GM19023 (cell line): ENCODE measurements around the gene EP400.
"Not testable (repeated sequence)": the region's sequence is repeated elsewhere in the genome, so short reads cannot be mapped to it uniquely, and the experiment has no call there.

Source experiments
- ATAC-seq: cut with Tn5 transposase; IDR thresholded peaks from one replicate; pipeline ENCODE4 v1.9.1; 2021; ENCODE audit warnings: mild to moderate bottlenecking, moderate library complexity; ENCODE audit not compliant: unreplicated experiment

The EP400 gene

DNA sequence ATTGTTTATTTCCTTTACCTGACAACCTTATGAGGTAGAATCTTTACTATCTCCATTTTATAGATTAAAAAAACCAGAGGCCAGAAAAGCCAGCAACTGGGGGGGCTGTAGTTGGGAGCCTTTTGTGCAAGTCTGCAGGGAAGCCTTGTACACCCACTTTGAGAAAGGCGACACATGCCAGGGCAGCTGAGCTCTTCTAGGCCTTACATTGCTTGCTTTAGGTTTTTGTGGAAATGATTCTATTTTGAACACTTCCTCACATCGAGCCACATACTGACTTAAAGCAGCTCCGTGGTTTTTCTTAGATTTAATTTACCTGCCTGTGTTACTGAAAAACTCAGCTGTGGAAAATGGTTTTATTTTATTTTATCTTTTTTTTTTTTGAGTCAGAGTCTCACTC, 34.6 kb downstream of the EP400 start:
- ATAC-seq: no peak

DNA sequence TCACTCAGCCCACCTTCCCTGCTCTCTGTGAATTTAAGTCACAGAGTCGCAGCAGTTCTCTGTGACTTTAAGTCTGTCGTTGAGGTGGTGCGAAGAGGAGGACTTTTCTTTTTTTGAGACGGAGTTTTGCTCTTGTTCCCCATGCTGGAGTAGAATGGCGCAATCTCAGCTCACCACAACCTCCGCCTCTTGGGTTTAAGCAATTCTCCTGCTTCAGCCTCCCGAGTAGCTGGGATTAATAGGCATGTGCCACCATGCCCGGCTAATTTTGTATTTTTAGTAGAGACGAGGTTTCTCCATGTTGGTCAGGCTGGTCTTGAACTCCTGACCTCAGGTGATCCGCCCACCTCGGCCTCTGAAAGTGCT, 35.8 kb downstream of the EP400 start:
- not testable (repeated sequence) for ATAC-seq

DNA sequence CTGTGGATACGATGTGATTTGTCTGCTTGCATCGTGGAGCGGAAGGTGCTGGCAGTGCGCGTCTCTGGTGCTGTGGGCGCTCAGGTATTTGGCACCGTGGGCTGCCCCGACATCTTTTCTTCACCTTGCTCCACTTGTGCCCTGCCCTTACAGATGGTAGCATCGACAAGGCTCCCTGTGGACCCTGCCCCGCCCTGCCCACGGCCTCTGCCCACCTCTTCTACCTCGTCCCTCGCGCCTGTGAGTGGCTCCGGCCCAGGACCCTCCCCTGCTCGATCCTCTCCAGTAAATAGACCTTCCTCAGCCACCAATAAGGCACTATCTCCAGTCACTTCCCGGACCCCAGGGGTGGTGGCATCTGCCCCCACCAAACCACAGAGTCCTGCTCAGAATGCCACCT, 36.6 kb downstream of the EP400 start:
- ATAC-seq: no peak

DNA sequence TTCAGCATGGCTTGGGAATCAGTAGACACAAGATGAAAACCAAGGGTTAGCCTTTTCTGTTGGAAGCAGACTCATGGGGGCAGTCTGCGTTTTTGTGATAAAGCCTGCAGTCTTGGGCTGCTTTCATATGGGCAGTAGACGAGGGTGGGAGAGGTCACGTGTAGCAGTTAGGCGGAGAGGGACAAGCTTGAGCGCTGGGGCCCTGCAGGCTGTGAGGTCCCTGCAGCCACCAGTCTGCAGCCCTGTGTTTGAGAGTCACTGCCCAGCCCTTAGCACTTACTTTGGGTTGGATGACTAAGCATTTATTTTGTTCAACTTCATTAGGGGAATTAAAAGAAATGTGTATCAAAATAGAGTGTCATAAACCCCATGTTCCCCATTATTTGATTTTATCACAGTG, 37.2 kb downstream of the EP400 start:
- no peak for ATAC-seq

DNA sequence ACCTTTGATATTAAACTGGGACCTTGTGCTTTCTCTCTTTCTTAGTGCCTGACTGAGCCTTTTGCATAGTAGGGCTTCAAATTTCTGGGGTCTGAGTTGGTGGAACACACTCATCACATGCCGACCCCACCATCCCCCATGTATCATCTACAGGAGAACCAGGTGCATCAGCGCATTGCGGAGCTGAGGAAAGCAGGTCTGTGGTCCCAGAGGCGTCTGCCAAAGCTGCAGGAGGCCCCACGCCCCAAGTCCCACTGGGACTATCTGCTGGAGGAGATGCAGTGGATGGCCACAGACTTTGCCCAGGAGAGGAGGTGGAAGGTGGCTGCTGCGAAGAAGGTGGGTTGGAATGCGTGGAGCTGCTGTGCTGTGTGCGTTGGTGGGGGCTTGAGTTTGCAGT, 37.8 kb downstream of the EP400 start:
- no peak for ATAC-seq

DNA sequence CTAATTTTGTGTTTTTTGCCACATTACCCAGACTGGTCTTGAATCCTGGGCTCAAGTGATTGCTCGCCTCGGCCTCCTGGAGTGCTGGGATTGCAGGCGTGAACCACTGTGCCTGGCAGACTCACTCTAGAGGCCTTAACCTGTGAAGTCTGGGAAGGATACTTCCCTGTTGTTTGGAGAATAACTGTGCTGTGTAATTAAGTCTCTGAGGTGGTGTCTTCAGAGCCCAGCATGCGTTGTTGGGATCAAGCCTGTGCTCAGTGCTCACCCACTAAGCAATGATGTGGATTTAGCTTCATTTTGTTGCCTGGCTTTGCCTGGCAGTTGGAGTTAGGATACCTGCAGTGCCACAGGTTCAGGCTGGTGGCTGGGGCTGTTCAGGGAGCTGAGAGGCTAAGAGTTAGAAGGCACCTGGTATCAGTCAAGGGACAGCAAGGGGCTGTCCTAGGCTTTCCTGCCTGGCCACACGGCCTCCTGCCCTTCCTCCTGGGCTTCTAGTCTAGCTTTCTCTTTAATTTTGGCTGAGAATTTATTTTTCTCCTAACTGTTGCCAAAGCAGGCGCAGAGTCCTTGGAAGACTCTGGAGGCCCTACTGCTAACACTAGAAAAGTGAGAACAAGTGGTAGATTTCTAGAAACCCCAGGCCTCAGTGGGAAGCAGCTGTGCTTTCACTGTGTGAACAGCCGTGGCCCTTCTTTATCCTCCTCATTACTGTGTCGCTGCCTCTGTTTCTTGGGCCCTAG, 38.5 kb downstream of the EP400 start:
- ATAC-seq: no peak

DNA sequence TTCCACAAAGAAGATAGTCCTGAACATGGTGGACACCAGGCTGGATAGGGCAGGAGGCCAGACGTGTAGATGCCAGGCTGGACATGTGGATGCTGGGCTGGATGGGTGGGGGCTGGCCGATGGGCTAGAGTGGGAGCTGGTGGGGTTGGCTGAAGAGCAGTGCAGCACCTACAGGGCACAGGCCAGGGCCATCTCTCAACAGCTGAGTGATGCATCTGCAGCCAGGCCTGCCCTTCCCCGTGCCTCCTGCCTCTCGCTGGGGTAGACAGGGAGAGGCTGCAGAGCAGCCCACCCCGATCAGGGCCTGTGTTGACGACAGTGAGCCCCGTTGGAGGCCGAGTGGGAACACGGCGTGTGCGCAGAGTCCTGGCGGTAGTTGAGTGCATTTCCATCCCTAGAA, 39.3 kb downstream of the EP400 start:
- ATAC-seq: no peak

DNA sequence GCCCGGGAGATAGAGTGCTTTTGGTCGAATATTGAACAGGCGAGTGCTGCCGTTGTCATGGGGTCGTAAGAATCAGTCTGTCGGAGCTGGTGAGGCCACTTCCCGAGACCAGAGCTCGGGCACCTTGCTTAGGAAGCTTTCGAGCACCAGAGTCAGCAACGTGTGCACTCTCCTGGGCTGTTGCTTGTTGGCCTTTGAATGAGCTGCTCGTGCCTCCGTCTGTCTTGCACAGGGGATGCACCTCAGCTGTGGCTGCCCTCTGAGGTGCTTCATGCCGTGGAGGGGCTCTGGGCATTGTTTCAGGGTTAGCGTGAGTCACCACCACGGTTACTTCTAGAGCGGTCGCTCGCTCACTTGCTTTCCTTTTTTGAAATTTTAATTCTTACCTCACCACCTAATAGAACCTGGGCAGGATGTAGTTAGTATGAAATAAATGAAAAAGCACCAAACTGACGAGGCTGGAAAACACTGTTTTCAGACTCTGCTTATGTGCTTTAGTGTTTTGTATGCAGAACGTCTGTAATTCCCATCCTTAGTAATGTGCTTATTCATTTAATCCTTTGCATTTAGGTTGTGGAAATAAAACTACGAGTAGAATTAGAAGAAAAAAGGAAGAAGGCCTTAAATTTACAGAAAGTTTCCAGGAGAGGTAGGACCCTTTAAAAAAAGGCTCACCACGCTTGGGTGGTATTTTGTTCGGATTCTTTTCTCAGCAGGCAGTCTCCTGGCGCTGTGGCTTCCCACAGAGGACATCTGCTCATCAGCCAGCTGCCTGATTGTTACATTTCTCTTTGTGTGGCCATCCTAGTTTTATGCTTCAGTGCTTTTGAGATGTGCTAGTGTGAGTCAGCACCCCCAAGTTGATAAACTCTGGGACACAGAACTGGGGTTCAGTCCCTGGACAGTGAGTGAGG, 40.6 kb downstream of the EP400 start:
- no peak for ATAC-seq

DNA sequence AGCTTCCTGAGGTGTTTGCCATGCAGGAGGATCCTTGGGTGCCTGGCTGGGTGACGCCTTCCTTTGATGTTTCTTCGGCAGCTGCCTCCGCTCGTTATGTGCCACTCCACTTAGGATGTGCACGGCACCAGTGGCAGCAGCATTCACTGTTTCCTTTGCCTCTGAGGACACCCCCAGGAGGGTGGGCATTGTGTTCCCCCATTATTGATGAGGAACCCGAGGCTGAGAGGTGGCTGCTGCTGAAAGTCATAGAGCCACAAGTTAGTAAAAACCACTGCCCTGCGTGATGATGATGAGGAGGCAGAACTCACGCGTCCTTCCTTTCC, 41.2 kb downstream of the EP400 start:
- ATAC-seq: no peak

DNA sequence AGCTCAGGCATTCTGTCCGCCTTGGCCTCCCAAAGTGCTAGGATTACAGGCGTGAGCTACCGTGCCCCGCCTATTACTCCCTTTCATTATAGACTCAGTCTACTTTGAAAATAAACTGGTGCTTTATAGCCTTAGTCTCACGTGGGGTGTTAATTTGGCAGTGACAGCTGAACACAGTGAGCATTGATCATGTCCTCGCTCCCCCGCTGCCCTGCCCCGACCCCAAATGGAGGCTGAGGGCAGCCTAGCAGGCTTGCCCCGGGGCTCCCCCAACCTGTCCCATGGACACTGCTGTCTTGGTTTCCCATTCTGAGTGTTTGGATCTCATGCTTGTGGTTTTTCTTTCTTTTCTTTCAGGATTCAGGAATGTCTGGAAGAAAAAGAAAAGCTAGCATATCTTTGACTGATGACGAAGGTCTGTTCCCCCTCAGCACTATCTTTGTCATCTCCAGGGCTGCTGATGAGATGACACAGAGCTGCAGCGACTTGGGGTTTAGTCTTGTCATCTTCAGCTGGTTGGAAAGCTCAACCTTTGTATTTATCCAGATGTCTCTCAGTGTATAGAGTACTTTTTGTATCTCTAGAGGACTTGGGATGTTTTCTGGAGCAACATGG, 42.2 kb downstream of the EP400 start:
- ATAC-seq: no peak

DNA sequence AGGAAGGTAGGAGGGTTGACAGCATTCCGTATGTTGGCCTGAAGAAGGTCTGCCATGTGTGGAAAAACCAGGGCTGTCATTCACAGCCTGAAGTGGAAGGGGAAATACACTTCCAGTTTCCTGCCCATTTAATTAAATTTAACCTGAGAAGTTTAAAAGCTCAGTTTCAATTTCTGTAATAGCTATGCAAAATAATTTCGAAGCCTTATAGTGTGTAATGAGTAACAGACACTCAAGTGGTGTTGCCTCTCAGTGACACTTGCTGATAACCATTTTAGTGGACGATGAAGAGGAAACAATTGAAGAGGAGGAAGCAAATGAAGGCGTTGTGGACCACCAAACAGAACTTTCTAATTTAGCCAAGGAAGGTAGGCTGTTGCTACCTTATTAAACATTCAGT, 44.8 kb downstream of the EP400 start:
- ATAC-seq: peak; percentile 73

DNA sequence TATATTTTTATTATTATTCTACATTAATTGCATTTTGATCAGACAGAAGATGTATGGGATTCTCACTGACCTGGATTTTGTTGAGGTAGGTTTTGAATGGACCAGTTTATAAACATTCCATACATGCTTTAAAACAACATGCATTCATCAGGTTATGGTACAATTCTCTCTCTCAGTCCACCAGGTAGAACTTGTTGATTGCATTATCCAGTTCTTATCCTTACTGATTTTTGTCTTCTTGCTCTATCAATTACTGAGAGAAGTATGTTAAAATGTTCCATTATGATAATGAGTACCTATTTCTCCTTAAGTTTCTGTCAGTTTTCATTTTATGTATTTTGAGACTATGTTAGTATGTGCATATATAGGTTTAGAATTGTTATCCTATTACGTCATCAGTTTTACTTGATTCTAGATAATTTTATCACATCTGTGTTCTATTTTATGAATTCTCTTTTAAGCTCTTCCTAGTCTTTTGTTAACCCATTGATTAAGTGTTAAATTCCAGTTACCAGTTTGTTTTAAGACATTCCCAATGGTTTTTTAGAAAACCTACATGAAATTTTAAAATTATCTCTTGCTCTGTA, 50.6 kb downstream of the EP400 start:
- ATAC-seq: no peak

DNA sequence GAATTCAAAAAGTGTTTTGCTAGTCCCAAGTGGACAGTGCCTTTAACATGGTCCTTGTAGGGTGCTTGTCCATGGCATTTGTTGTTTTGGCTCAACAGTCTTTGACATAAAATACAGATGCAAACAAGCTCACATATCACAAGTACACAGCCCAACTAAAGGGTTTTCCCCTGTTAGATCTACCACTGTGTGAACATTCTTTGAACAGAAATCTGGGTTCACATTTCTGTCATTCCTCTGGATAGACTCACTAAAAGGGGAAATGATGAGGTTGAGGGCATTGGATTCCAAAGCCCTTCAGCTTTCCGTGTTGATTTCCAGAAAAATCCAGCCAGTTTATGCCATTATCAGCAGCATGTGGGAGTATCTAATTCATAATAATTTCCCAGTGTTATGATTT, 54.1 kb downstream of the EP400 start:
- ATAC-seq: no peak

DNA sequence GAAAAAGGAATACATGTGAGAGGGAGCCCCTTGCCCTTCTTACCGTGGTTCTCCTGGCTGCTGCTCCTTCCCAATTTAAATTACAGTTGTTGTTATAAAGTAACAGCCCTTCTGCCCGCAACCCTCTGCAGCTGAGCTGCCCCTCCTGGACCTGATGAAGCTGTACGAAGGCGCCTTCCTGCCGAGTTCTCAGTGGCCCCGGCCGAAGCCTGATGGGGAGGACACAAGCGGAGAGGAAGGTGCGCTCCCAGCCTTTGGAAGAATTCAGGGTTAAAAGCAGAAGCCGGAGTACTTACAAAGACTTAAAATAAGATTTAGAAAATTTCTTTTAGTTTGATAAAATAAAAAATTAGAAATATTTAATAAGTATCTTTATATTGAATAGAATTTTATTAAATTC, 55.2 kb downstream of the EP400 start:
- ATAC-seq: no peak

DNA sequence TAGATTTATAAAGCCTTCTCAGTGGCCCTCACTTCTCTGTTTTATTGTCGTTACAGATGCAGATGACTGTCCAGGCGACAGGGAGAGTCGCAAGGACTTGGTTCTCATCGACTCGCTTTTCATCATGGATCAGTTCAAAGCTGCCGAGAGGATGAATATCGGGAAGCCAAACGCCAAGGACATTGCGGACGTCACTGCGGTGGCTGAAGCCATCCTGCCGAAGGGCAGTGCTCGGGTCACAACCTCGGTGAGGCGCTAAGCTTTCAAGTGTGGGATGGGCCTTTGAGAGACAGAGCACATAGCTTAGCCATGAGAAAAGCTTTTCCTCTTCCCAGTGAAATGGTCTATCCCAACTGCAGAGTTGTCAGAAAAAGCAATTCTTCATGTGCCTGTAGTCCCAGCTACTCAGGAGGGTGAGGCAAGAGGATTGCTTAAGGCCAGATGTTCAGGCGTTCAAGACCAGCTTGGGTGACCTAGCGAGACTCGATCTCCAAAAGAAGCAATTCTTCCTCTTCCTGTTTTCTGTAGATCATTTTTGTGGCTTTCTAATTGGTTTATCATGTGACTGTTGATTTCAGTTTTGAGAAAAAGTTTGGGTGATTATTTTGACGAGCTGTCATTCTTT, 56.4 kb downstream of the EP400 start:
- no peak for ATAC-seq

DNA sequence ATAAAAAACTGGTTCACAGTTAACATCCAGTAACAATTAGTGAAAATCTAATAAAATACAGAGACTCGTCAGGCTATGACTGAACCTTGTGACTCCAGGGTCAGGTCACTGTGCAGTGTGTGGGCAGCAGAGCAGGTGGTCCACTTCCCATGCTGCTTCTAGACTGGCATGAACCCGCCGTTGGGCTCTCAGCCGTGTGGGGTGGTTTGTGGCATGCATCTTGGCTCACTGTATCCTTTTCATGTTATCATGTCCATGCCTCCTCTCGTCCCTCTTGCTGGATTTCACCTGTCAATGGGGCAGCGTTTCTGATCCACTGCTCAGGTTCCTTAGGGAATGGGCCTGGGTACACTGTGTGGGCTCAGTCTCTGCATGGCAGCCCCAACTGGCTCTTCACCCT, 57.3 kb downstream of the EP400 start:
- ATAC-seq: no peak

DNA sequence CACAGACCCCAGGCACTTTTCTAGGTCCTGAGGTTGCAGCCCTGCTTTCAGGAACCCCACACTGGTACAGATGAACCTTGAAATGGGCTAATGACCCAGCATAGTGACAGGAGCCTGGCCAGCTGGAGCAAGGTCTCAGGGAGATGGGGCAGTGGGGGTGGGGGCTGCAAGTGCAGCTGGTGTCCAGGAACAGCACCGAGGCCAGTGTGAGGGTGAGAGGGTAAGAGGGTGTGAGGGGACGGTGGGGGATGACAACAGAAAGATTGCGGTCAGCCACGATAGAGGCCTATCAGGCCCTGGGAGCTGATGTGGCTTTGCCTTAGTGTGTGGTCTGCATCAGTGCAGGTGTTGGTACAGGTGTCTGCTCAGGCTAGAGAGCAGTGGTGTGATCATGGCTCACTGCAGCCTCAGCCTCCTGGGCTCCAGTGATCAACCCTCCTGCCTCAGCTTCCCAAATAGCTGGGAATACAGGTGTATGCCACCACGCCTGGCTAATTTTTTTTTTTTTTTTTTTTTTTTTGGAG, 59.7 kb downstream of the EP400 start:
- ATAC-seq: no peak

DNA sequence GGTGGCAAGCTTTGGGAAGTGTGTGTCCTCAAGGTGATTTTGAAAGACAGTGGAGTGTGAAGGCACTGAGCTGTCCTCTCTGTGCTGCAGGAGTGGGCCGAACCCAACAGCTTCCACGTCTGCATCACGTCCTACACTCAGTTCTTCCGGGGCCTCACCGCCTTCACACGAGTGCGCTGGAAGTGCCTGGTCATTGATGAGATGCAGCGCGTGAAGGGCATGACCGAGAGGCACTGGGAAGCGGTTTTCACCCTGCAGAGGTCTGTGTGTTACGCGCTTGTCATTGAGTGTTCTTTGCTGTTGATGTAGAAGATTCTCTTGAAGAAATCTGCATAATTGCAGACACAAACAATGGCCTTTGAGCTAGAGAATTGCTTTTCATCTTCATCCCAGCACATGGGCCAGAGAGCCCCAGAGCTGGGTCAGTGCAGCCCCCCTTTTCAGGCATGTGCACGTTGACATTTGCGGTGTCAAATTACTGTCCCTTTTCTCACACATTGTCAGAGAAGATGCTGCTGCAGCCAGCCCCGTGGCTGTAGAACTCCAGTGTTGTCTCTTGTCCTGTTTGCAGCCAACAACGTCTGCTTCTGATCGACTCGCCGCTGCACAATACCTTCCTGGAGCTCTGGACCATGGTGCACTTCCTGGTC, 63.3 kb downstream of the EP400 start:
- no peak for ATAC-seq

DNA sequence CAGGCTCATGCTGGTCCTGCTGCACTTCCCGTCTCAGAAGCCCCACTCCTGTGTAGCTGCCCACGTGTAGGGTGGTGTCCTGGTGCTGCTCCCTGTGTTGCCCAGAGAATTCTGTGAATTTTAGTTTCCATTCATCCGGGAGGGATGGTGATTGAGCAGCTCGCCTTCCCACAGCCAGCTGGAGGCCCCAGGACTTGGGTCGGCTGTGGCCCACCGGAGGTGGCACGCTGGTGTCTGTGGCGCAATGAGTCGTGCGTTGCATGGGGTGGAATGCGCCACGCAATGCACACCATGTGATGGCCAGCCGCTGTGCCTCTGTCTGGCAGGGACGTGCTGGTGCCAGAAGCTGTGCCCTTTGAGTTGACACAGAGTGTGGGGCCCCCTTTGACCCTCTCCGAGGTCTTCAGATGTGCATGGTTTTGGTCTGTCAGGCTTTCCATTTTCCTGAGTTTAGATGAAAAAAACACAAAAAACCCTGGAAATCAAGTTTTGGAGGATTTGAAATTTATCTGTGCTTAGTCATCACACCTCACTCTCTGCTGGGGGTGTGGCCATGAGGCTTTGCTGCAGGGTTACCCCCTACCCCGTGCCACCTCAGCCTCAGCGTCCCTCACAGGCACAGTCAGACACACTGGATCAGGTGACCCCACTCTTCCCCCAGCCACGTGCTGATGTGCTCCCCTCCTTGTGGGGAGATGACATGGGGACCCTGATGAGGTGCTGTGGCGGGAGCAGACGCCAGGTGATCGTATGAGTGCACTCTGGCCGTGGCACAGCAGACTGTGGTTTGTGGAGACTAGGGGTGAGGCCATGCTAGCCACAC, 64.6 kb downstream of the EP400 start:
- ATAC-seq: no peak

DNA sequence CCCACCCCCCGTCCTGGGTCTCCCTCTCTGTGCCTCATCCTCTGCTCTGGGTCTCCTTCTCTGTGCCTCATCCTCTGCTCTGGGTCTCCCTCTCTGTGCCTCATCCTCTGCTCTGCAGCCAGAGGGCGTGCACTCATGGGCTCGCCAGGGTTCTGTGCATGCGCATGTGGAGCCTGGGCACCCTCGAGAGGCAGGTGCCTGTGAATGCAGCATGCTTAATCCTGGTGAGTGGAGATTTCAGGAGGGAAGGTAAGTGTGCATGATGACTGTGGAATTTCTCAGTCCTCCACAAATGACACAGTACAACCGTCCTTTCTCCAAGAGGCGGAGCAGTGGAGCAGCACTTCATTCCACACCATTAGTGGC, 65.2 kb downstream of the EP400 start:
- no peak for ATAC-seq
